ENCODE results near the gene POU3F3.

The POU3F3 gene

GRCh38 chr2:104860451-104860790, 6.5 kb downstream of the POU3F3 start:
- no peak for DNase-seq (ENCODE audit: low read depth, low spot score)

DNA sequence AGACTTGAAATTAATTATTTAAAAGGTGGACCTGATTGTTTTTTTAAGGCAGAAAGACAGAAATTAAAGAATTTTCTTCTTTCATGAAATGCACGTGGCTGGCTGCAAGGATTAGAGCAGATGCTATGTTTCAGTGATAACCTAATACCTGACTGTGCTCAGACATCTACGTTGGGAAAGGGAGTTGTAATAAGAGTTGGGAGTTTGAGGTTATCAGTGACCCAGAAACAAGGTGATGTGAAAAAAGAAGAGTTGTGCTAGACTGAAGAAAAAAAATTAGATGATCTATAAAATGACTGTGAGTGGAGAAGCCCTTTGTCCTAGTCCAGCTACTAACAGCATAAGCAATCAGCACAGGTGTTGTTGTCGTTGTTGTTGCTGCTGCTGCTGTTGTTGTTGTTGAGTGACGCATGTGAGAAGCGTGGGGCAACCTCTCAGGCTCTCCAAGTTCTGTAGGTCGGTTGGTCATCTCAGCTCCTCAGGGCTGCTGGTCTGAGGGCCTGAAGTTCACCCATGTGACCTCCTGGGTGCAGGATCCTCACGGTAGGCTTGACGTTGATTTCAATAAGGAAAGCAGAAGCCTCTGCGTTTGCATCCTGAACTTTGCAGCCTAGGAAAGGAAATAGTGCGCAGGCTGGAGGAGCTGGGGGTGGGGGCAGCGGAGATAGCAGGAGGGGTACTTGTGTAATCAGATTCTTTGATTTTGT, 7.6 kb downstream of the POU3F3 start:
- DNase-seq (ENCODE audit: low read depth, low spot score), result no peak

DNA sequence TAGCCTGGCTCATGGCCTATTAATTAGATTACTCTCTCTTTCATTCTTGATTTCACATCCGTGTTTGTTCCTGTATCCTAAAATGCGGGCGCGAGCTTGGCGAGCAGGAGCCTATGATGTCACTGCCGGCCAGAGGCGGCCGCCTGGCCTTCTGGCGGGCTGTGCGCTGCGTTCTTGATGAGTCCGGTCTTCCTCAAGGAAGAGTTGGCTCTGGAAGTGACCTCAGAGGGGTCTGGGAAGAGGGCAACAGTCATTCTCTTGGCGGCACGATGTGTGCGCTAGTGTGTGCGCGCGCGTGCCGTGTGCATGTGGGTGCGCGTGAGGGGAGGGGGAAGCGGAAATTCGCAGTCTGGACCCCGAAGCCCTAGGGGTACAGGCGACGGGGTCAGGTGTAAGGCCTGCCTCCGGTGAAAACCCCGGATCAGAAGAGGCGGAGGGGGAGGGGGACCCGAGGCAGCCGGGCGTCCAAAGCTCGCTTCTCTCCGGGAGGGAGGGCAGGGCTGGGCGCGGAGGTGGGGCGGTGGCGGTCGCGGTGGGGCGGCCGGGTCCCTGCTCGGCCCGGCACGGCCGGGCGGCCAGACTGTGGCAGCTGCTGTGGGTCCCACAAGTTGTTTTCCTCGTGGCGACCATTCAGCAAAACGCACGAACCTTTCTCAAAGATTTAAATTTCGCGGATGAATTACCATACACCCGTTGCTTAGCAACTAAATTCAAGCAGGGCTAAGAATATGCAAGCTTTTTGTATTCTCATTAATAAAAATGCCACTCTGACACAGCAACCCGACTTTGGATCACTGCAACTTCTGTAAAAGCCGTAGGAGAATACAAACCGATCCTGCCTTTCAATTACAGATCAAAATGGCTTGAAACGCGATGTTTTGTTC, 8.4 kb downstream of the POU3F3 start:
- no peak for DNase-seq (ENCODE audit: low read depth, low spot score)

- no peak for DNase-seq (ENCODE audit: low read depth, low spot score)
These were observed 9.2 kb downstream of the POU3F3 start for GRCh38 chr2:104863146-104863467.

- DNase-seq (ENCODE audit: low read depth, low spot score), result no peak
These were observed 9.8 kb downstream of the POU3F3 start for GRCh38 chr2:104863468-104864279.

- no peak for DNase-seq (ENCODE audit: low read depth, low spot score)
These were observed 10.6 kb downstream of the POU3F3 start for GRCh38 chr2:104864280-104865095.

- no peak for DNase-seq (ENCODE audit: low read depth, low spot score)
These were observed 11.2 kb downstream of the POU3F3 start for GRCh38 chr2:104865096-104865470.

GRCh38 chr2:104866122-104866864, 12.4 kb downstream of the POU3F3 start:
- DNase-seq (ENCODE audit: low read depth, low spot score), result no peak

GRCh38 chr2:104866883-104867812, 13.2 kb downstream of the POU3F3 start:
- no peak for DNase-seq (ENCODE audit: low read depth, low spot score)

- no peak for DNase-seq (ENCODE audit: low read depth, low spot score)
These were observed 14.0 kb downstream of the POU3F3 start for GRCh38 chr2:104867813-104868504.

GRCh38 chr2:104868505-104868866, 14.6 kb downstream of the POU3F3 start:
- no peak for DNase-seq (ENCODE audit: low read depth, low spot score)

DNA sequence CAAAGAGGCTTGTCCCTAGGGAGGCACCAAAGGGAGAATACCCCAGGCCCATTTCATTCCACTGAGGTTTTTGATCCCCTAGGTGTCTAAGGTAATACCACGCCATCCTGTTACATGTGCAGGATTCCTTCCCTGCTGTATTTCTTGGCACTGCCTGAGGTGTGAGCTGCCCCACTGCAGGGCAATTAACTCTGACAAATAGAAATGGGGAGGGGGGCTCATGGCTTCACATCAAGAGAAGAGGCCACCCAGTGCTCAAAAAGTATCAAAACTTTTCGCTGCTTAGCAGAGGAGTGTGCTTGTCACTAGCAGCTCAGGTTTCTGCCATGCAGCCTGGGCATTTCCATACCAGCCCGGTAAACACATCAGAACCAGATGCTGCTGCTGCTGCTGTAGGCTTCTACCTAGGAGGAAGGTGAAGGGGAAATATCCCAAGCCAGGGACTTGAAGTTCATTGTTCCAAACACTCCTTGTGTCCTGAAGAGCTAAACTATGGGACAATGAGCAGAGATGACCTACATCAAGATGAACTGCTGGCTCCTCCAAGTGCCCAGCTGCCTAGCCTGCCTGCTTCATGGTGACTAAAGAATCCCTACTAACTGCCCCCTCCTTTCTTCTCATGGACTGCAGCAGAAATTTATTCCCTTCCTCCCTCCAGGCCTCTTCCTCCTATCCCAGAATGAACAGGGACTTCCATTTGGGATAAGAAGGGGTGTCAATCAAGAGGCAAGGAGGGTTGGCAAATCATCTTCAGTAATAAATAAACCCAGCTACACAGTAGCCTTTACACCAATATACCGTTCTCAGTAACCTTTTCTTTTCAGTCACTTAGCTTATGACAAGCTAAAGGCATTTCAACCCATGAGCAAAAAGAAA, 16.4 kb downstream of the POU3F3 start:
- no peak for DNase-seq (ENCODE audit: low read depth, low spot score)

- no peak for DNase-seq (ENCODE audit: low read depth, low spot score)
These were observed 17.7 kb downstream of the POU3F3 start for GRCh38 chr2:104871649-104871971.

DNA sequence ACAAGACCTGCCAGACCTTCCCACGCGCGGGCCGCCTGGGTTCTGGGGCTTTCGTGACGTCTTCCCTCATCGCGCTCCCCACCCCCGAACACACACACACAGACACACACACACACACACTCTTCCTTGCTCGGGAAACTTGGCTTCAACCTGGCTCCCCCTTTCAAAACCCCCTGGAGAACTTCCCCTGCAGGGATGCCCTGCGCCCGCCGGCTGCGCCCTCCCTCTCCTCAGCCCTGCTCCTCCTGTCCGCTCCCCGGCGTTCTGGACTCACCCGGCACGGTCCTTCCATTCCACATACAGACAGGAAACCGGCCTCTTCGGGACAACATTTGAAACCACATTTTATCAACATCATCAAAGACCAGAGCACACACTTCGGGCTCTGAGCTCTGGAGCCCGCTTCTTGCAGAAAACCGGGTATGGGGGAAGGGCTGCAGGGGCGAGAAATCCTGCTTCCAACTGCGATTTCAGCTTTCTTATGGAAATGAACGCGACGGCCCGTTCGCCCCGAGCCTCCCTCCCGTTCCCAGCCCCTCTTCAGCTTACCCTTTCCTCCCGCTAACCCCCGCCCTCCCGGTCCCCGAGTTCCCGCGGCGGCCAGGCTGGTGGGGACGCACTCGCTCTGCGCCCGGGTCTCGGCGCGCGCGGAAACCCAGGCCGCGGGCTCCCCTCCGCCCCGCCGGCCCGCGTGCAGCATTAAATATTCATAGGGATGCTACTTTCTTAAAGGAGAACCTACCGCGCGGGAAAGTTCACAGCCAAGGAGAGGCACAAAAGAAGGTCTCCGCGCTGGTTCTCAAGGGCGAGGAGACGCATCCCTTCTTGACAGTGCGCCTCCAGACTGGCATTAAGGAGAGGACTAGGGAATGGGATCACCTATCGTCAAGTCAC, 18.3 kb downstream of the POU3F3 start:
- no peak for DNase-seq (ENCODE audit: low read depth, low spot score)

GRCh38 chr2:104872866-104873688, 19.2 kb downstream of the POU3F3 start:
- DNase-seq (ENCODE audit: low read depth, low spot score), result no peak

- DNase-seq (ENCODE audit: low read depth, low spot score), result no peak
These were observed 19.8 kb downstream of the POU3F3 start for GRCh38 chr2:104873689-104874054.

DNA sequence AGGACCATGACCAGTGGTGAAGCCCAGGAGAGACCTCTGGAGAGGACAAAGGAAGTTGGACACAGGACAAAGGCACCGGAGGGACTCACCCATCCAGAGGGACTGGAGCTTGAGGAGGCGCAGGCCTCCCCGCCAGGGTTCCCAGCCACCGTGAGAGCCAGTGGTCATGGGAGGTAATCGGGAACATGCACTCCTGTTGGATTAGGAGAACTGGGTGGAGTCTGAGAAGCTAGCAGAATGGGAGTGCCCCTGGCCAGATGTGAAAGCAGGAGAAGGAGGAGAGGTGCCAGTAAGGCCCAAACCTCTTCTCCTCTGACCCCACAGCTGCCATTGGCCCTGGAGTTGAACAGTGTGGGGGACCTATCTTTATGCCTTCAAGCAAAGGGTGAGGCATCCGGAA, 20.3 kb downstream of the POU3F3 start:
- no peak for DNase-seq (ENCODE audit: low read depth, low spot score)
